ENCODE results near the gene SLC6A4. TPM values are rescaled to one million over a fixed set of nuclear protein-coding genes. Genes with fewer than 3 reads are reported as not detected.

Gene SLC6A4
- total RNA-seq, 1 experiment from 2014 or later = not detected

- Histone ChIP-seq H3K4me3 (ENCODE audit: low read depth, low read length, poor library complexity, severe bottlenecking) (no peak overlapping the region), H3K36me3 (ENCODE audit: insufficient read depth, low read length, poor library complexity, severe bottlenecking) (no peaks in the 10 kb centered on the region), H3K27me3 (replicated peaks; ENCODE audit: insufficient read depth, low read depth, low read length, poor library complexity) (peaks cover 27% of the 10 kb centered on the region), H3K27ac (ENCODE audit: low read depth, low read length, poor library complexity, severe bottlenecking) (no peak overlapping the region), H3K4me1 (ENCODE audit: insufficient read depth, low read length, poor library complexity, severe bottlenecking) (peaks cover 8% of the 10 kb centered on the region), H3K9me3 (ENCODE audit: low read depth, low read length, poor library complexity, severe bottlenecking) (no peaks in the 10 kb centered on the region)
- TF ChIP-seq EZH2 (IDR thresholded peaks at IDR 0.05; ENCODE audit: borderline replicate concordance, low read depth, low read length, poor library complexity, severe bottlenecking) (no peak), CTCF (conservative IDR thresholded peaks at IDR 0.05; ENCODE audit: low read depth, low read length) (no peak)
- ChIA-PET CTCF (no interaction called here), POLR2A (ENCODE audit: low non-redundant PET) (interaction anchor here (0.6 kb wide), 1 partner anchor 33 kb away, joined by 3 read pairs; no protein-coding TSS in a partner anchor)
- DNase-seq (ENCODE audit: low spot score) = no peak
- BruUV-seq (replicated peaks) = no TSS peak
- intact Hi-C loops (cut with micrococcal nuclease; ENCODE audit: unreplicated experiment) = no loop called here
Observed at GRCh38 chr17:30239089-30239462, 3.6 kb upstream of the SLC6A4 start.

GRCh38 chr17:30238387-30239088, 3.0 kb upstream of the SLC6A4 start:
- Histone ChIP-seq H3K4me3 (ENCODE audit: low read depth, low read length, poor library complexity, severe bottlenecking) (no peak overlapping the region), H3K4me1 (ENCODE audit: insufficient read depth, low read length, poor library complexity, severe bottlenecking) (peaks cover 8% of the 10 kb centered on the region), H3K36me3 (ENCODE audit: insufficient read depth, low read length, poor library complexity, severe bottlenecking) (no peaks in the 10 kb centered on the region), H3K27ac (ENCODE audit: low read depth, low read length, poor library complexity, severe bottlenecking) (no peak overlapping the region), H3K9me3 (ENCODE audit: low read depth, low read length, poor library complexity, severe bottlenecking) (no peaks in the 10 kb centered on the region), H3K27me3 (replicated peaks; ENCODE audit: insufficient read depth, low read depth, low read length, poor library complexity) (peaks cover 33% of the 10 kb centered on the region)
- no TSS peak for BruUV-seq (replicated peaks)
- DNase-seq (ENCODE audit: low spot score) = no peak
- no peak for TF ChIP-seq EZH2 (IDR thresholded peaks at IDR 0.05; ENCODE audit: borderline replicate concordance, low read depth, low read length, poor library complexity, severe bottlenecking)
- no peak for TF ChIP-seq CTCF (conservative IDR thresholded peaks at IDR 0.05; ENCODE audit: low read depth, low read length)
- ChIA-PET CTCF (no interaction called here), POLR2A (ENCODE audit: low non-redundant PET) (no interaction called here)
- intact Hi-C loops (cut with micrococcal nuclease; ENCODE audit: unreplicated experiment) = no loop called here

- no peak for TF ChIP-seq CTCF (conservative IDR thresholded peaks at IDR 0.05; ENCODE audit: low read depth, low read length)
- TF ChIP-seq EZH2 (IDR thresholded peaks at IDR 0.05; ENCODE audit: borderline replicate concordance, low read depth, low read length, poor library complexity, severe bottlenecking) = no peak
- DNase-seq (ENCODE audit: low spot score) = no peak
- H3K36me3 ChIP-seq (ENCODE audit: insufficient read depth, low read length, poor library complexity, severe bottlenecking) = no peaks in the 10 kb centered on the region
- CTCF ChIA-PET = no interaction called here
- H3K4me3 ChIP-seq (ENCODE audit: low read depth, low read length, poor library complexity, severe bottlenecking) = no peak overlapping the region
- H3K27ac ChIP-seq (ENCODE audit: low read depth, low read length, poor library complexity, severe bottlenecking) = no peak overlapping the region
- POLR2A ChIA-PET (ENCODE audit: low non-redundant PET) = no interaction called here
- no TSS peak for BruUV-seq (replicated peaks)
- peaks cover 38% of the 10 kb centered on the region for H3K27me3 ChIP-seq (replicated peaks; ENCODE audit: insufficient read depth, low read depth, low read length, poor library complexity)
- H3K9me3 ChIP-seq (ENCODE audit: low read depth, low read length, poor library complexity, severe bottlenecking) = no peaks in the 10 kb centered on the region
- intact Hi-C loops (cut with micrococcal nuclease; ENCODE audit: unreplicated experiment) = no loop called here
- peaks cover 8% of the 10 kb centered on the region for H3K4me1 ChIP-seq (ENCODE audit: insufficient read depth, low read length, poor library complexity, severe bottlenecking)
Observed at GRCh38 chr17:30238003-30238344, 2.5 kb upstream of the SLC6A4 start.
